ENCODE results near the gene RUNX1. TPM values are rescaled to one million over a fixed set of nuclear protein-coding genes. Genes with fewer than 3 reads are reported as not detected.

RUNX1 gene
- total and polyA plus RNA-seq, 2 donors (not counting 1 experiment from before 2014, with no cell fraction given): 26.3 to 73.0 TPM

DNA sequence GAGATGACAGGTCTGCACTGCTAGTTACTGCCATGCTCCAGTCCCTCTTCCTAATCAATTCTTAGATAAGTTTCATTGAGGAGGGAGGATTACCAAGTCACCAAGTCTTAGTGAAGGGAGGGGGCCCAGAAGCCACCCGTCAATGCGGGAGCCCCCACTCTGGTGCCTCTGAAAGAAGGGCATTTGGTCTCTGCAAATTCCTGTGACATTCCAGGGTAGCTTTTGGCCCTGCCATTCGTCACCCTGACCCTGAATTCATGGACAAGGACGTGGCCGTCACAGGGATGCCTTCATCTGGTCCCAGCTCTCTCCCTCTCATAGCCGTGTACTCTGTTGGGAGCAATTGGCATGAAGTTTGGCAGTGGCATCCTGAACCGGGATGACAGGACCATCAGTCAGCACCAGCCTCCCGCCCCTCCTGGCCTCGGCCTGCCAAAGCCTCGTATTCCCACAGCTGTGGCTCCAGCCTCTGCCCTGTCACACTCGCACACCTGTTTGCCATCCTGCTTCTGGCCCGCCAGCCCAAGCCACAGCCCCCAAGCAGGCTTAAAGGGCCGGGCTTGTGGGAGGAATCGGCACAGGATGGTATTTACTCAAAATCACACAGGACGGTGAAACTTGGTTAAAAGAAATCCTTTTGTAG lies 229.6 kb downstream of the RUNX1 start:
- H3K9me3 ChIP-seq (ENCODE audit: control extremely low read depth in 1 of 3, control insufficient read depth in 2 of 3, insufficient read depth in 1 of 3, low read length in 2 of 3): no peaks in the 10 kb centered on the region
- ChIA-PET CTCF (no interaction called here), POLR2A (no interaction called here)
- TF ChIP-seq, protein P1, sequence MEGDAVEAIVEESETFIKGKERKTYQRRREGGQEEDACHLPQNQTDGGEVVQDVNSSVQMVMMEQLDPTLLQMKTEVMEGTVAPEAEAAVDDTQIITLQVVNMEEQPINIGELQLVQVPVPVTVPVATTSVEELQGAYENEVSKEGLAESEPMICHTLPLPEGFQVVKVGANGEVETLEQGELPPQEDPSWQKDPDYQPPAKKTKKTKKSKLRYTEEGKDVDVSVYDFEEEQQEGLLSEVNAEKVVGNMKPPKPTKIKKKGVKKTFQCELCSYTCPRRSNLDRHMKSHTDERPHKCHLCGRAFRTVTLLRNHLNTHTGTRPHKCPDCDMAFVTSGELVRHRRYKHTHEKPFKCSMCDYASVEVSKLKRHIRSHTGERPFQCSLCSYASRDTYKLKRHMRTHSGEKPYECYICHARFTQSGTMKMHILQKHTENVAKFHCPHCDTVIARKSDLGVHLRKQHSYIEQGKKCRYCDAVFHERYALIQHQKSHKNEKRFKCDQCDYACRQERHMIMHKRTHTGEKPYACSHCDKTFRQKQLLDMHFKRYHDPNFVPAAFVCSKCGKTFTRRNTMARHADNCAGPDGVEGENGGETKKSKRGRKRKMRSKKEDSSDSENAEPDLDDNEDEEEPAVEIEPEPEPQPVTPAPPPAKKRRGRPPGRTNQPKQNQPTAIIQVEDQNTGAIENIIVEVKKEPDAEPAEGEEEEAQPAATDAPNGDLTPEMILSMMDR (IDR thresholded peaks at IDR 0.05): no peak
- no peak for TF ChIP-seq EZH2 (IDR thresholded peaks at IDR 0.05; ENCODE audit: borderline replicate concordance, insufficient read depth, low read depth, low read length, poor library complexity, severe bottlenecking)
- no peaks in the 10 kb centered on the region for H3K4me1 ChIP-seq (ENCODE audit: control insufficient read depth in 2 of 2, insufficient read depth in 2 of 2, low read length in 2 of 2)
- H3K9ac ChIP-seq (ENCODE audit: low read length): no peak overlapping the region
- H3K4me2 ChIP-seq (replicated peaks; ENCODE audit: low read depth, low read length, poor library complexity, severe bottlenecking): no peak overlapping the region
- no peaks in the 10 kb centered on the region for H3K27me3 ChIP-seq (replicated peaks in 1 of 4; ENCODE audit: control extremely low read depth in 1 of 4, control insufficient read depth in 3 of 4, insufficient read depth in 4 of 4, low read length in 3 of 4)
- Mint-ChIP-seq H3K27me3 (no peaks in the 10 kb centered on the region), H3K4me3 (no peak overlapping the region), H3K27ac (no peak overlapping the region), H3K4me1 (no peaks in the 10 kb centered on the region), H3K9me3 (ENCODE audit: insufficient read depth) (no peaks in the 10 kb centered on the region)
- peaks cover 2 to 40% of the 10 kb centered on the region in 2 experiments for H3K36me3 ChIP-seq (replicated peaks in 1 of 2; ENCODE audit: control extremely low read depth in 1 of 2, control insufficient read depth in 1 of 2, extremely low read depth in 1 of 2, insufficient read depth in 2 of 2, low read length in 1 of 2)
- H3K4me3 ChIP-seq (ENCODE audit: control extremely low read depth in 1 of 5, extremely low read depth in 1 of 5, insufficient read depth in 1 of 5, low read depth in 2 of 5, low read length in 4 of 5): no peak overlapping the region
- no peaks in the 10 kb centered on the region for H3K79me2 ChIP-seq (ENCODE audit: control insufficient read depth, insufficient read depth, low read length)
- H3K27ac ChIP-seq (ENCODE audit: low read length in 2 of 2): no peak overlapping the region
- intact Hi-C loops (cut with micrococcal nuclease): no loop called here
- no peak overlapping the region for H2AFZ ChIP-seq (ENCODE audit: insufficient read depth, low read depth, low read length, poor library complexity, severe bottlenecking)
- no peak for ATAC-seq (ENCODE audit: low read depth)
- H4K20me1 ChIP-seq (ENCODE audit: control insufficient read depth, insufficient read depth, low read length, poor library complexity, severe bottlenecking): no peaks in the 10 kb centered on the region
- over 99% methylated on average over 13 of the region's 15 CpGs for WGBS (ENCODE audit: insufficient coverage)
- DNase-seq: no peak

DNA sequence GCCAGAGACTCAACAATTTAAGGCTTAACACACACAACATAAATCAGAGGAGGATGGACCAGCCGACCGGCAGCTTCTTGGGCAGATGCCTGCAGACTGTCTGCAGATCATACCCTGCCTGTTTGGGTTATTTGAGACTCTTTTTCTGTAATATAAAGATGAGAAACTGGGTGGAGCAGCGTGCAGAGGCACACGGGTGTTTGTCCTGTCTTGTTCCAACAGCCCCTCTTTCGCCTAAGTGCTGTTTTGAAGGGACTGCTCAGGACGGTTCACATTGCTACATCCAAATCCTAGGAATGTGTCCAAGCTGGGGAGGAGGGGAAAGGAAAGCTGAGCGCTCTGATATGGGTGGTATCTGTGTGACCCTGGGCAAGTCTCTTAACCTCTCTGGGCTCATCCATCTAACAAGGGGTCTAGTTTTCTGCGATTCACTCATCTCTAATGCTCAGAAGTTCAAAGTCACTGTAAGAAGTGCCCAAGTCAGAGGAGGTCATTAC lies 230.4 kb downstream of the RUNX1 start:
- H3K4me3 Mint-ChIP-seq: no peak overlapping the region
- H3K27me3 Mint-ChIP-seq: no peaks in the 10 kb centered on the region
- H3K36me3 ChIP-seq (replicated peaks in 1 of 2; ENCODE audit: control extremely low read depth in 1 of 2, control insufficient read depth in 1 of 2, extremely low read depth in 1 of 2, insufficient read depth in 2 of 2, low read length in 1 of 2): peaks cover 2 to 34% of the 10 kb centered on the region in 2 experiments
- H2AFZ ChIP-seq (ENCODE audit: insufficient read depth, low read depth, low read length, poor library complexity, severe bottlenecking): no peak overlapping the region
- no peaks in the 10 kb centered on the region for H3K9me3 Mint-ChIP-seq (ENCODE audit: insufficient read depth)
- DNase-seq: no peak
- no peak overlapping the region for H3K4me2 ChIP-seq (replicated peaks; ENCODE audit: low read depth, low read length, poor library complexity, severe bottlenecking)
- H3K27ac Mint-ChIP-seq: no peak overlapping the region
- CTCF ChIA-PET: no interaction called here
- H3K9ac ChIP-seq (ENCODE audit: low read length): no peak overlapping the region
- TF ChIP-seq, protein P1 (IDR thresholded peaks at IDR 0.05): no peak
- TF ChIP-seq EZH2 (IDR thresholded peaks at IDR 0.05; ENCODE audit: borderline replicate concordance, insufficient read depth, low read depth, low read length, poor library complexity, severe bottlenecking): no peak
- POLR2A ChIA-PET: no interaction called here
- H3K4me1 ChIP-seq (ENCODE audit: control insufficient read depth in 2 of 2, insufficient read depth in 2 of 2, low read length in 2 of 2): no peaks in the 10 kb centered on the region
- H3K9me3 ChIP-seq (ENCODE audit: control extremely low read depth in 1 of 3, control insufficient read depth in 2 of 3, insufficient read depth in 1 of 3, low read length in 2 of 3): no peaks in the 10 kb centered on the region
- no peaks in the 10 kb centered on the region for H3K79me2 ChIP-seq (ENCODE audit: control insufficient read depth, insufficient read depth, low read length)
- ATAC-seq (ENCODE audit: low read depth): no peak
- 100% methylated on average over 5 of the region's 8 CpGs for WGBS (ENCODE audit: insufficient coverage)
- H3K27ac ChIP-seq (ENCODE audit: low read length in 2 of 2): no peak overlapping the region
- no peak overlapping the region for H3K4me3 ChIP-seq (ENCODE audit: control extremely low read depth in 1 of 5, extremely low read depth in 1 of 5, insufficient read depth in 1 of 5, low read depth in 2 of 5, low read length in 4 of 5)
- H4K20me1 ChIP-seq (ENCODE audit: control insufficient read depth, insufficient read depth, low read length, poor library complexity, severe bottlenecking): no peaks in the 10 kb centered on the region
- no peaks in the 10 kb centered on the region for H3K27me3 ChIP-seq (replicated peaks in 1 of 4; ENCODE audit: control extremely low read depth in 1 of 4, control insufficient read depth in 3 of 4, insufficient read depth in 4 of 4, low read length in 3 of 4)
- intact Hi-C loops (cut with micrococcal nuclease): no loop called here
- no peaks in the 10 kb centered on the region for H3K4me1 Mint-ChIP-seq

All from B cell (primary cell).